SKM-1 (cell line): ENCODE measurements around the gene SSB.
"Not testable (repeated sequence)": the region's sequence is repeated elsewhere in the genome, so short reads cannot be mapped to it uniquely, and the experiment has no call there.

Source experiments
- DNase-seq: peaks from one replicate; lab custom pipeline; 2025; ENCODE audit not compliant: unreplicated experiment; lab: John Stamatoyannopoulos, UW

SSB gene

DNA sequence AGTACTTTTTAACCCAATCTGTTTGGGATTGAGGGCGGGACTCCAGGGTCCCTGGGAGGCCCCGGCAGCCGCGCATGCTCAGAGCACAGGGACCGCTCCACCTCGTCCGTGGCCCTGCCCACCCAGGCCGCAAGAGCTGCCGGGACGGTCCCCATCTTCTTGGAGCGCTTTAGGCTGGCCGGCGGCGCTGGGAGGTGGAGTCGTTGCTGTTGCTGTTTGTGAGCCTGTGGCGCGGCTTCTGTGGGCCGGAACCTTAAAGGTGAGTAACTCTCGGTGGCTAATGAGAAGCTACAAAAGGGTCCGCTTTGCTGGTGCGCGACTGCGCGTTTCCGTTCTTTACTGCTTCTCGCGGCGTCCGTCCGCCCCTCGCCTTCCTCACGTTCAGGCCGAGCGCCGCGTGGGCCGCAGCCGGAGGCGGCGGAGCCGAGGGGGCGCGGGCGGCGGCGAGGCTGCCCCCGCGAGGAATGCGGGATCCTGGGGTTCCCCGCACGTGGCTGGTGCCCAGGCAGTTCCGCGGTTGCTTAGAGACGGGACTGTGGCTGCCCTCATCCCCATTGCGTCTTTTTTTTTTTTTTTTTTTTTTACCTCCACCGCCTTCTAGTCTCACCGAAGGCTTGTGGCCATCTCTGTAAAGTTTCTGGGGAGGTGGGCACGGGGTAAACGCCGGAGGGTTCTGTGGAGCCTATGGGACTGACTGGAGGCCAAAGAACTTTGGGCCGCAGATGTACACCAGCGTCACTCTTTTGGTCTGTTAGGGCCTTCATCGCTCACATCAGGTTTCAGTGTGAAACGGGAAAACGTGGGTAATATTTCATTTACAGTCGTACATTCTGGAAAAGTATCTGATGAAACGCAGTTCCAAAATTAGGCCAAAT is at the start of gene SSB:
Gene SSB, plus strand, starts transcription at position 154 of the 875 bp plus-strand sequence. CDS start 2,090 bp downstream, outside the sequence.
- peak; percentile 78 for DNase-seq

DNA sequence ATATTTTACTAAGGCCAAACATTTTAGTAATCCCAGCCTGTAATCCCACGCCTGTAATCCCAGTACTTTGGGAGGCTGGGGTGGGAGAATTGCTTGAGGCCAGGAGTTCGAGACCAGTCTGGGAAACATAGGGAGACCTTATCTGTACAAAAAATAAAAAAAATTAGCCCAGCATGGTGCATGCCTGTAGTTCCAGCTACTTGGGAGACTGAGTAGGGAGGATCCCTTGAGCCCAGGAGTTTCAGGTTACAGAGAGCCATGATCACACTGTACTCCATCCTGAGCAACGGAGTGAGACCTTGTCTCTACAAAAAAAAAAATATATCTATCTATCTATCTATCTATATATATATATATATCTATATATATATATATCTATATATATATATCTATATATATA is 45.9 kb upstream of the SSB start:
- no peak for DNase-seq

DNA sequence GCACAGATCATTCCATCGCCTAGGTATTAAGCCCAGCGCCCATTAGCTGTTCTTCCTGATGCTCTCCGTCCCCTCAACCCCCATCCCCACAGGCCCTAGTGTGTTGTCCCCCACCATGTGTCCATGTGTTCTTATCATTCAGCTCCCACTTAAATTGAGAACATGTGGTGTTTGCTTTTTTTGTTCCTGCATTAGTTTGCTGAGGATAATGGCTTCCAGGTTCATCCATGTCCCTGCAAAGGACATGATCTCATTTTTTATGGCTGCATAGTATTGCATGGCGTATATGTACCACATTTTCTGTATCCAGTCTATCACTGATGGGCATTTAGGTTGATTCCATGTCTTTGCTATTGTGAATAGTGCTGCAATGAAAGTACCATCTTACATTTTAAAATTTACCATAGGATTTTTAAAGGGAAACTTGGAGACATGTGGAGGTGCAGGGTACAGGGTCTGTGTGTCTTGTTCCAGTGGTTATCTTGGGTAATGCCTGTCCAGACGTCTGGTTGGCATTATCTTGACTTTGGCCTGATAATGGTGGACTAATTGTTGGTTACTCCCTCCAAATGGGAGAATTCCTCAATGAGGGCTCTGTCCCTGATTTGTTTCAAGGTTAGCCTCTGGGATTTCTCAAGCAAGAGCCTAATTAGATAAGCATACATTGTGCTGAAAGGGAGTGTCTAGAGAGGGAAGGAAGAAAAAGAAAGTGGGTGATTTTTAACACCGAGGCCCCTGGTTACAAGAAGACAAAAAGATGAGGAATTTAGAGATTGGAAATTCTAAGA is 43.4 kb upstream of the SSB start:
- no peak for DNase-seq

DNA sequence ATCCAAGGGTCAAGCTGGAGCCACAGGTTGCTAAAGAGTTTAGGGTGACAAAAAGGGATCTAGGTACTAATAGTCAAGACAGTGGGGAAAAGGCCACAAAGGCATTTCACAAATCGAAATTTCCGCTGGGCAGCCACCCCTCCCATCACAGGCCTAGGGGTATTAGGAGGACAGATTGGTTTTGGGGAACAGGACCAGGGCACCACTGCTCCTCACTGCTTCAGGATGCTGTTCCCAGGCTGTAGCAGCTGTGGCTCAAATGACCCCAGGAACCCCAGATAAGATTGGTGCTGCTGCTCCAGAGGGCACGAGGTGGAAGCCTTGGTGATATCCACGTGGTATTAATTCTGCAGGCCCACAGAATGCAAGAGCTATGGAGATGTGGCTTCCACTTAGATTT is 42.3 kb upstream of the SSB start:
- DNase-seq, result no peak

DNA sequence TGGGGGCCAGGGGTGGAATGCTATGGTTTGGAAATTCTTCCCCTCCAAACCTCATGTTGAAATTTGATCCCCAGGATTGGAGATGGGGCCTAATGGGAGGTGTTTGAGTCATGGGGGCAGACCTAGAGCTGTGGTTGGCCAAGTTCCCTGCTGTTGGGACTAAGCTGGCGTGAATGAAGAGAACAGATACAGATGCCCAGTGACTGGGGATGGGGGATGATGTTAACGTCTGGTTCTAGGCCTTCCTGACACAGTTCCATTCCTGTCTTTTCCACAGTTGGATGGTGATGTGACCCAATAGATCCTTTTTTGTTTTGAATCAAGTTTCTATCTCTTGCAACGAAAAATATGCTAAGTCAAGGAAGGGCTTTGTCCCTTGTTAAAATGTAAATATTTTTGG is 41.3 kb upstream of the SSB start:
- no peak for DNase-seq

DNA sequence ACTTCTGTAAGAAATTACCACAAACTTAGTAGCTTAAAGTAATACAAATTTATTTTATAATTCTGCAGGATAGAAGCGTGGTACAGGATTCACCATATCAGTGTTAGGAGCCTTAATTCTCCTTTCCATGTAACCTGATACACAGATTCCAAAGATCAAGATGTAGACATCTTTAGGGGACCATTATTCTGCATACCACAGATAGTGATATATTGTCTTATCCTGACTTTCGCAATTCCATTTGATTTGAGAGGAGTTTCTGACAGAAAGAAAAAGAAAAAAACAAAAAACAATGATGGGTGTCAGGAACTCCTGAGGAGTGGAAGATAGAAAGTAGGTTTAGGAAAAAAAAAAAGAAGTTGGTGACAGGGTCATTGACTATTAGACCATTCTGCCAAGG is 40.9 kb upstream of the SSB start:
- no peak for DNase-seq

DNA sequence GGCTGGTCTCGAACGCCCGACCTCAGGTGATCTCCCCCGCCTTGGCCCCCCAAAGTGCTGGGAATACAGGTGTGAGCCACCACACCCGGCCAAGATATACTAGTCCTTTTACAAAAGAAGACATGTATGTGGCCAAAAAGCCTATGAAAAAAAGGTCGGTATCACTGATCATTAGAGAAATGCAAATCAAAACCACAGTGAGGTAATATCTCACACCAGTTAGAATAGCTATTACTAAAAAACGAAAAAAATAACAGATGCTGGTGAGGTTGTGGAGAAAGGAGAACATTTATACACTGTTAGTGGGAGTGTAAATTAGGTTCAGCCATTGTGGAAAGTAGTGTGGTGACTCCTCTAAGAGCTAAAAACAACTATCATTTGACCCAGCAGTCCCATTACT is 38.7 kb upstream of the SSB start:
- DNase-seq, result no peak

DNA sequence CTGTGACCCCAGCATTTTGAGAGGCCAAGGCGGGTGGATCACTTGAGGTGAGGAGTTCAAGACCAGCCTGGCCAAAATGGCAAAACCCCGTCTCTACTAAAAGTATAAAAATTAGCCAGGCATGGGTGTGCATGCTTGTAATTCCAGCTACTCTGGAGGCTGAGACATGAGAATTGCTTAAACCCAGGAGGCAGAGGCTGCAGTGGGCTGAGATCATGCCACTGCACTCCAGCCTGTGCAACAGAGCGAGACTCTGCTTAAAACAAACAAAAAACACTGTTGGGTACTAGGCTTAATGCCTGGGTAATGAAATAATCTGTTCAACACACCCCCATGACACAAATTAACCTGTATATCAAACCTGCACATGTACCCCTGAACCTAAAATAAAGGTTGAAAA is 37.9 kb upstream of the SSB start:
- DNase-seq, result not testable (repeated sequence)

DNA sequence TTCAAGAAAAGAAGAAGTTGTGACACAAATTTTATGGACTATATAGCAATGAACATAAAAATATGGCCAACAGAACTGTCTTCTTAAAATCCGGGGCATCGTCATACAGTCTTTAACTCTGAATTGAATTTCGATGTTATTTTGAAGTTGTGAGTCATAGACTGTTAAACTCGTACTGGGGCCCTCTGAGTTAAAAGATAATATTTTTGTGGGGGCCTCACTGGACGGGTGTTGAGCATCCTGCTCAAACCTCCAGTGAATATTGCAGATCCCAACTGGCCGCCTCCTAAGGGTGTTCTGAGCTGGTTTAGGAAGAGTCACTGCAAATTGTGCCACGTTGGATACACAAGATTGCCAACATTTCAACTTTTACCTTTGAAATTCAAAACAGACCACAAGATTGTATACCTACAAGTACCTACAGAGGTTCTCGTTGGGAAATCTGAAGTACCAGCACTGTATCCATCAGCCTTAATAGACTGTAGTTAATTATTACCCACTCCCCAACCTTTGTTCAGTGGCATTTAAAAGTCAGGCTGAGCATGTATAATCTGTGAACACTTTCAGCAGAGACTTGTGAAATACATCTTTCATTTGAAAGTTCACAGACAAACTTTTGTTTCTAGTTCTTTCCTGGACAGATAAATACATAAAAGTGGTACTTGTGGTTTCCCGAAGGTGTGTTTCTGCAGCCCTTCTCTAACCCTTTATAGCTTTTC is 37.3 kb upstream of the SSB start:
- DNase-seq, result no peak

DNA sequence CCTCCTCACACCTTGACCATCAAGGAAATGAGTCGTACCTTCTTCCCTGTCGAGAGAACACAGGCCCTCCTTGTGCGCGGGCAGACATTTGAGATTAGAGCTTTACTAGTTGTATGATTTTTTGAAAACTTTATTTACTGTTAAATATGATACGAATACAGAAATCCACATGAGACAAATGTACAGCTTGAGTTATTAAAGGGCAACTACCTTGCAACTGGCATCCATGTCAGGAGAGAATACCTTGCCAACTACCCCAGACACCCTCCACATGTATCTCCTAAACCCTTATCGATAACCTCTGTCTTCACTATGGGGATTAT is 36.7 kb upstream of the SSB start:
- no peak for DNase-seq

DNA sequence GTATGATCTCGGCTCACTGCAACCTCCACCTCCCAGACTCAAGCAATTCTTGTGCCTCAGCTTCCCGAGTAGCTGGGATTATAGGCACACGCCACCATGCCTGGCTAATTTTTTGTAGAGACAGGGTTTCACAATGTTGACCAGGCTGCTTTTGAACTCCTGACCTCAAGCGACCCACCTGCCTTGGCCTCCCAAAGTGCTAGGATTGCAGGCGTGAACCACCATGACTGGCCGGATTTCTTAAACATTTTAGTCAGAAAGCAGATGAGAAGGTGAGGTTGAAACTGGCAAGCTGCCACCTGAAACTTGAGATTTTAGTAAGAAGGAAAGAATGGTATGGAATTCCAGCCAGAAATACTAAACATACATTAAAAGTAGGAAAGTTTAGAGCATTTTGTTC is 33.1 kb upstream of the SSB start:
- no peak for DNase-seq

DNA sequence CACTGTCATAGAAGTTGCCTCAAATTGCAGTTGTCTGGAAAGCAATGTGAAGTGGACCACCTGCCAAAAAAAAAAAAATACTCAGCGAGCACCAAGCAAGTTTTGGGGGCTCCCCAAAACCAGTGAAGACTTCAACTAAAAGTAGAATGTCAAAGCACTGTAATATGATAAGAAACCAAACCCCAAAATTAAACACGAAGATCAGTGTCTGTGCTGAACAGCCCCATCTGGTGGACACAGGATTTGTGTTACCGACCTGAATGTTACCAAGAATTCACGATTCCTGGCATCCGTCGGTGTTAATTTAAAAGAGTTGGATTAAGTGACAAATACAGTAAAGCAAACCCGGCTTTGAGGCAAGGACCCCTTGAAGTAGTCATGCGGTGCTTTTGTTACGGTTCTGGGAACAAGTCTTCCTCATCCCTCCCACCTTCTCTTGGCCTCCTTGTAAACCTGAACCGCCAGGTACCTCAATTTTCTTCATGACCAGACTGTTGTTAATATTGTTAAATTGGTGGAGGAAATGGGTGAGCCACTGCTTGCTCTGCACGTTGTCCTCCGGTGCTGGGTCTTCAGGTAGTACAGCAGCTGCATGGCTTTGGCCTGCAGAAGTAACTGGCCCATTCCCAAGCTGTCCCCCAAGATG is 31.3 kb upstream of the SSB start:
- no peak for DNase-seq

DNA sequence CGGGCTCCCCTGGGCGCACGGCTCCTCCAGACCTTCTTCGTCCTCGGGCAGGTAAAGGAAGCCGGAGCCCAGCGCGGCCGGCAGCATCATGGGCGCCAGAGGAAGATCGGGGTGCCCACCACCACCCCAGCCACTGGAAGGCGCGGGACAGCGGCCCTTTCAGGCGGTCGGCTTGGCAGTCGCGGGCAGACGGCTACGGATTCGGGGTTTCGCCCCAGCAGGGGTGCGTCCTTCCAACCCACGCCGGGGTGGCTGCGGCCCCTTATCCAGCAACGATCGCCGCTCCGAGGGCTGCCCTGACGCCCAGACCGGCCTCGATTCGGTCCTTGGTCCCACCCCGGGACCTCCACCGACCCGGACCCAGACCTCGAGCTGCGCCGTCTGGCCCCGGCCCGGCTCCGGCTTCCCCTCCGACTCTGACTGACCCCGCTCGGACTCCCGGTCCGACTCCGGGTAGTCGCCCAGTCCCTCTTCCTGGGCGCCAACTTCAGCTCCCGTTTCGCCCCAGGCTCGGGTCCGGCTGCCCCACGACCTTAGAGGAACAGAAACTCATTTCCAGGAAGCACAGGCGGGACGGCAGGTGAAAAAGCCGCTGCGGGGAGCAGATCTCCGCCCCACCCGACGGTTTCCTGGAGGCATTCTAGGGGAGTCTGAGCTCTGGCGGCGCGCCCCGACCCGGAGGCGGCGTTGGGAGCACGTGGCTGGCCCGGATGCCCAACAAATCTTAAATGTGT is 30.2 kb upstream of the SSB start:
- DNase-seq, result no peak

DNA sequence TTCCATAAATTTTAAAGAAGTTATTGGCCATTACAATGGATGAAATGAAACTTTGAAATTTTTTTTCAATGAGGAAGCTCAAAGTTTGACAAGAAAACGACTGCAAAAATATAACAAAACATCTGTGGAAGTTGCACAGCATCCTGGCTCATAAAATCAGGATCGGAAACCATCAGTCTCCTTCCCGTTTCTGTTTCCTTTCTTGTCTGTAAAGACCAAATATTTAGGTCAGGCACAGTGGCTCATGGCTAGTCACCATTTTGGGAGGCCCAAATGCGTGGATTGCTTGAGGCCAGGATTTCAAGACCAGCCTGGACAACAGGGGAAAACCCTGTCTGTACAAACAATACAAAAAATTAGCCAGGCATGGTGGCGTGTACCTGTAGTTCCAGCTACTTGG is 27.6 kb upstream of the SSB start:
- DNase-seq, result no peak

DNA sequence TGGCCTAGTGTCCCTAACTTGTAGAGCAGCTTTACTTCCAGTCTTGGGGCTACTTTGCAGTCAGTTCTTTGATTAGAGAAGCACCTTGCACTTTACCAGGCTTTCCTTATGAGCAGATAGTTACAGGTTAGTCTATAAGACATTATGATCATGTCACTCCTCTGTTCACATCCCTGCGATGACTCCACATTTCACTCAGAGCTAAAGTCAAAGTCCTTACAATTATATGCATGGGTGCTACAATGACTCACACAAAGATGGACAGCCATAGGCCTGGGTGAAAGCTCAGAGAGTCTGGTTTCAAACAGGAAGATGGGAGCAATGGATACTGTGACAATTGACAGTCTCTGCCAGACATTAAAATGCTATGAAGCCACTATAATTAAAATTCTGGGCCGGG is 27.1 kb upstream of the SSB start:
- DNase-seq, result no peak

DNA sequence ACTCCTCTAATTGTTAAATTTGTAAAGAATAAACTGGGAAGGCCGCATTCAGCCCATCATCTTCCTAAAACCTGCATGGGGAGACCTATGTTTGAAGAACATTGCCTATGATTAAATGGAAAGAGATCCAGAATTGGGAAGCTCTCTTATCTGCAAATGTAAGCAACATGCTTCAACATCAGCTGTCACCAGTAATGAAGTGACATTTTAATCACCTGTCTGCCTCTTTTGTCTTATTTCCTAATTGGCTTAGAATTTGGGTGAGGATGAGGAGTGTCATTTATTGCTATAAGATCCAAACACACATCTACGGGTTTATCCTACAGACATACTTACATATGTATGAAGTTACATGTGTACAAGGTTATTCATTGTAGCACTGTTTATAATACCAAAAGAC is 26.0 kb upstream of the SSB start:
- DNase-seq, result no peak

DNA sequence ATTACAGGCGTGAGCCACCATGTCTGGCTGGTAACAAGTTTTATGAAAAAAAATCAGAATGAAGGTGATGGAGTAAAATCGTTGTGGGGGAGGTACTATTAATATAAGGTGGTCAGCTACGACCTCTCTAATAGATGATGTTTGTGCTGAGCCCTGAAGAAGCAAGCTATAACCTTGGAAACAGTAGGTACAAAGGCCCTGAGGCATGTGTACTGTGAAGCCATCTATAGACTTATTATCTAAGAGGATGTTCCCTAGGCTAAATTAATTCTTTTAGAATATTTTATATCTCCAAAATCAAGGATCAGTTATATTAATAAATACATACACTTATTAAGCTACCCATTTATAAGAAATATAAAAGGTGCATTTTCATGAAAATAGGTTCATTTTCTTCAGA is 23.3 kb upstream of the SSB start:
- no peak for DNase-seq

DNA sequence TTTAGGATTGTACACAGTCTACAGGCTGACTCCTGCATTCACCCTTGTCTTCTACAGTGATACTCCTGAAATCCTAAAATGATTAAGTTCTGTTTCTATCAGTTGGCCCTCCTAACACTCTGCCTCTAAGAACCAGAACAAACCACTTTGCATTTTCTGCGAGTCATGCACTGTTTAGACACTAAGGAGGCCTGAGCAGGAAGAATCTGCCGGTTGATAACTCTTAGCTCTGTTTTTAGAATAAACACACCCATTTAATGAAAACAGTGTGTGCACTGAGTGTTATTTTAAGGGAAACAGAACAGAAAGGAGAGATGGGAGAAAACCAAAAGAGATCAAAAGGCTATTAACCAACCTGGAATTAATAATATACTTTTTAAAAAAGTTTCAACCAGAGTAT is 22.9 kb upstream of the SSB start:
- DNase-seq, result no peak

DNA sequence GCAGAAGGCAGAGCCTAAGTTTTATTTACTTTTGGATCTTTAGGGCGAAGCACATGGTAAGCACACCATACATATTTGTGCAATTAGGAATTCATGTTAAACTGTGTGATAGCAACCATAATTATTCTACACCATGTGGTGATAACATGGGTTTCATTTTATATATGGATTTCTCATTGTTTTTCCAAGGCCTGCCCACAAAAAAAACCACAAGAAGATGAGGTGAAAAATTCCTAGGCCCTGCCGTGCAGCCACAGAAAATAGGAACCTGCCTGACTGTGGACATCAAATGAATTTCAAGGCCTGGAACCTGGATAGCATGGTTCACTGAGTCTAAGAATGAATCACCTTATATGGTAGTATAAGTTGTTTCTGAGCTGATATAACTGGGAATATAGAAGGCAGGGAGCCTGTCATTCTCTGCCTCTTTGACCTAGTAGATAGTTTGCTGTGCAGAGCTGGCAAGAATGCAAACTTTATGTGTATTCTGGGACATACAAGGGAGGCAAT is 22.4 kb upstream of the SSB start:
- no peak for DNase-seq

DNA sequence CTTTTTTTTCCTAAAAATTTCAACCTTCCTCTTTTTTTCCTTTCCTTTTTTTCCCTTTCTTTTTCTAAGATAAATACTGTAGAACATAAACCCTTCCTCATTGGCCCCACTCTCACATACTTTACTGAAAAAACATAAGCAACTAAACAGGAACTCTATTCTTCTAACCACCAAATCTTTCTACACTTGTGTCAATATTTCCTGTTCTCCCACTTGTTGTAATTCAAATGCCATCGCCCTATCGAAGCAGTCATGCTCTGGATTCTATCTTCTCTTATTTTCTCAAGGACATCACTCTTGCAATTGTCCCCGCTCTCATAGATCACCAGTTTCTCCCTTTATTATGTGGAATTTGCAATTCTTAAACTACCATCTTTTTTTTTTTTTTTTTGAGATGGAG is 20.2 kb upstream of the SSB start:
- DNase-seq, result no peak
